HG03460 (cell line): Measurements from ENCODE around the gene CCDC178.
"Not testable (repeated sequence)": the region's sequence is repeated elsewhere in the genome, so short reads cannot be mapped to it uniquely, and the experiment has no call there.

Experiments used
- ATAC-seq: cut with Tn5 transposase; IDR thresholded peaks from one replicate; pipeline ENCODE4 v1.9.1; 2021; ENCODE audit not compliant: unreplicated experiment

The CCDC178 gene

GRCh38 chr18:33440060-33441043, at the start of gene CCDC178:
CCDC178 (minus strand) TSS chr18:33440721; CDS start chr18:33412088, 28,633 bp downstream.
- no peak for ATAC-seq

GRCh38 chr18:33483908-33484307, 43.4 kb upstream of the CCDC178 start:
- no peak for ATAC-seq

- ATAC-seq = no peak
Measured at GRCh38 chr18:33472509-33472908, 32.0 kb upstream of the CCDC178 start.

- no peak for ATAC-seq
Measured at GRCh38 chr18:33470216-33470615, 29.7 kb upstream of the CCDC178 start.

GRCh38 chr18:33469699-33470098, 29.2 kb upstream of the CCDC178 start:
- ATAC-seq = no peak

GRCh38 chr18:33467531-33467930, 27.0 kb upstream of the CCDC178 start:
- ATAC-seq = no peak

- ATAC-seq = no peak
Measured at GRCh38 chr18:33466822-33467221, 26.3 kb upstream of the CCDC178 start.

- no peak for ATAC-seq
Measured at GRCh38 chr18:33460681-33461080, 20.2 kb upstream of the CCDC178 start.

GRCh38 chr18:33459612-33460011, 19.1 kb upstream of the CCDC178 start:
- no peak for ATAC-seq

GRCh38 chr18:33446604-33447003, 6.1 kb upstream of the CCDC178 start:
- ATAC-seq = no peak

GRCh38 chr18:33444709-33445108, 4.2 kb upstream of the CCDC178 start:
- no peak for ATAC-seq

GRCh38 chr18:33432857-33433256, 7.7 kb downstream of the CCDC178 start:
- no peak for ATAC-seq

GRCh38 chr18:33427549-33427948, 13.0 kb downstream of the CCDC178 start:
- no peak for ATAC-seq

GRCh38 chr18:33424266-33424946, 16.1 kb downstream of the CCDC178 start:
- ATAC-seq = no peak

GRCh38 chr18:33421225-33421624, 19.3 kb downstream of the CCDC178 start:
- ATAC-seq = no peak

GRCh38 chr18:33404244-33404873, 36.2 kb downstream of the CCDC178 start:
- ATAC-seq = no peak

GRCh38 chr18:33398939-33399338, 41.6 kb downstream of the CCDC178 start:
- not testable (repeated sequence) for ATAC-seq

- ATAC-seq = no peak
Measured at GRCh38 chr18:33375829-33376228, 64.7 kb downstream of the CCDC178 start.

GRCh38 chr18:33372442-33372841, 68.1 kb downstream of the CCDC178 start:
- ATAC-seq = no peak

- ATAC-seq = no peak
Measured at GRCh38 chr18:33369711-33370449, 70.6 kb downstream of the CCDC178 start.

GRCh38 chr18:33356735-33357134, 83.8 kb downstream of the CCDC178 start:
- no peak for ATAC-seq
